Epithelial cell of prostate (primary cell): Measurements from ENCODE around the gene FGF3.
"Not testable (repeated sequence)": the region's sequence is repeated elsewhere in the genome, so short reads cannot be mapped to it uniquely, and the experiment has no call there.

Experiments
- DNase-seq: peaks from one replicate; pipeline ENCODE4 v3.0.0-alpha.2; 2011; ENCODE audit warnings: low read depth, low spot score
- H3K27ac ChIP-seq: fragments of 450-650 bp; 2 replicates; pipeline ENCODE4 v1.5.1; 2017; ENCODE audit warnings: mild to moderate bottlenecking

FGF3 gene

GRCh38 chr11:69775163-69775755 is 44.0 kb downstream of the FGF3 start, which contains the start of gene FGF4:
Gene FGF4, minus strand, starts transcription at chr11:69775341. Its CDS starts 257 bp downstream, at chr11:69775084.
- no peak for DNase-seq
- H3K27ac ChIP-seq: no peak within 1 kb of the TSS

- no peak for DNase-seq
- H3K27ac ChIP-seq: no peak overlapping the region
Observed at GRCh38 chr11:69774354-69775162, 44.7 kb downstream of the FGF3 start.

GRCh38 chr11:69773626-69774353 is 45.4 kb downstream of the FGF3 start:
- DNase-seq: no peak
- H3K27ac ChIP-seq: no peak overlapping the region

- DNase-seq: no peak
Observed at GRCh38 chr11:69771466-69771865, 47.8 kb downstream of the FGF3 start.

GRCh38 chr11:69770540-69770939 is 48.7 kb downstream of the FGF3 start:
- no peak for DNase-seq
- no peak overlapping the region for H3K27ac ChIP-seq

More at GRCh38 chr11:69771466-69771865, 47.8 kb downstream of the FGF3 start:
- no peak overlapping the region for H3K27ac ChIP-seq

DNA sequence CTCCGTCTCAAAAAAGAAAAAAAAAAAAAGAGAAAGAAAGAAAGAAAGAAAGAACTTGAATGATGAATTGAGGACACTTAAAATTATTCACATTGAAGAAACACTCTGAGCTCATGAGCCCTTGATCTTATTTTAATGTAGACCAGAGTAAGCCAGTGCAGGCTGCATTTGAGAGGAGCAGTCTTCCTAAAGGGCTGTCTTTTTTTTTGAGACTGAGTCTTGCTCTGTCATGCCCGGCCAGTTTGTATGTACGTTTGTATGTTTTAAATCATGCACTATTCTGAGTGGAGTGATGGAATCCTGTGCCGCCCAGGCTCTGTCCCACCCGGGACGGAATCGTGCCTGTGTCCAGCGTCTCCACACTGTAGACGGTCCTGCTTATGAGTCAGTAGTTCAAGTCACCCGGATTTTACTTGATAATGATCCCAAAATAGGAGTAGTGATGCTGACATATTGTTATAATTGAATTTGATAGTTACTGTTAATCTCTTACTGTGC is 53.7 kb downstream of the FGF3 start:
- no peak for DNase-seq

GRCh38 chr11:69764918-69765317 is 54.3 kb downstream of the FGF3 start:
- H3K27ac ChIP-seq, DNase-seq: not testable (repeated sequence)

More for the DNA sequence above, 53.7 kb downstream of the FGF3 start:
- no peak overlapping the region for H3K27ac ChIP-seq

DNA sequence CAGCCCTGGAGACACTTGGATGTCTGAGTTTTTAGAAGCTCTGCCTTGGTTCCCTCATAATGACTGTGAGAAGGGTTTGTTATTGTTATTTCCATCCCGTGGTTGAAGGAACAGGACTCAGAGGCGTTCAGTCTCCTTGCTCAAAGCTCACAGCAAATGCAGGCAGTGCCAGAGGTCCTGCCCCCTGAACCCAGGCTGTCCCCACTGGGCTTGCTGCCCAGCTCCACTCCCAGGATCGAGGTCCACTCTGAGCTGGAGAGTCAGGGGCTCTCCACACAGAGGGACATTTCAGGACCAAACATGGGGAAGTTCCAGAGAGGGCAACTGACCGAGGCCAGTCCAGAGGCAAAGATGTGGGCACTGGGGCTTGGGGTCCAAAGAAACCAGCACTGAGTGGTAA is 58.9 kb downstream of the FGF3 start:
- no peak for DNase-seq
- H3K27ac ChIP-seq: no peak overlapping the region
